Neural cell (in vitro differentiated cells): Measurements from ENCODE around the gene ITPKB. TPM values are rescaled to one million over a fixed set of nuclear protein-coding genes. Genes with fewer than 3 reads are reported as not detected.
"Not testable (repeated sequence)": the region's sequence is repeated elsewhere in the genome, so short reads cannot be mapped to it uniquely, and the experiment has no call there.

ENCODE experiments used
- H2AFZ ChIP-seq: fragments of 200-600, 300-800 bp; sonication (generic), shearing (Covaris generic); 2 replicates; pipeline ENCODE4 v1.6.0; 2014; ENCODE audit warnings: low read depth, mild to moderate bottlenecking, antibody characterized with exemption, low read length, moderate library complexity
- H3F3A ChIP-seq: fragments of 200-600 bp; shearing (Covaris generic); 2 replicates; pipeline ENCODE4 v1.6.1; 2016; ENCODE audit warnings: mild to moderate bottlenecking, moderate library complexity, mixed read lengths, antibody characterized with exemption, low read length; ENCODE audit not compliant: insufficient read depth, poor library complexity, severe bottlenecking
- H3K27ac ChIP-seq: fragments of 200-600, 300-800 bp; sonication (generic), shearing (Covaris generic); 2 replicates; pipeline ENCODE4 v1.5.1; 2014; ENCODE audit warnings: mild to moderate bottlenecking, low read length, moderate library complexity
- H3K27me3 ChIP-seq: fragments of 300-800, 200-600 bp; sonication (generic), shearing (Covaris generic); 2 replicates; pipeline ENCODE4 v1.6.0; 2014; ENCODE audit warnings: mild to moderate bottlenecking, low read depth, low read length, moderate library complexity; ENCODE audit not compliant: insufficient read depth
- H3K36me3 ChIP-seq: fragments of 300-800, 200-600 bp; sonication (generic), shearing (Covaris generic); 2 replicates; pipeline ENCODE4 v1.5.1; 2014; ENCODE audit warnings: mild to moderate bottlenecking, antibody characterized with exemption, low read length, moderate library complexity; ENCODE audit not compliant: insufficient read depth
- H3K4me2 ChIP-seq: fragments of 300-800, 200-600 bp; sonication (generic), shearing (Covaris generic); 2 replicates; pipeline ENCODE4 v1.6.0; 2014; ENCODE audit warnings: mild to moderate bottlenecking, low read length
- H3K4me3 ChIP-seq: fragments of 300-800, 200-600 bp; sonication (generic), shearing (Covaris generic); 2 replicates; pipeline ENCODE4 v1.5.1; 2014; ENCODE audit warnings: mild to moderate bottlenecking, low read length, moderate library complexity
- H3K79me2 ChIP-seq: fragments of 200-600 bp; shearing (Covaris generic); replicated peaks from 2 replicates; pipeline ENCODE4 v1.6.0; 2014; ENCODE audit warnings: mild to moderate bottlenecking, low read length, moderate library complexity; ENCODE audit not compliant: insufficient read depth
- H3K9ac ChIP-seq: fragments of 300-800, 200-600 bp; sonication (generic), shearing (Covaris generic); 2 replicates; pipeline ENCODE4 v1.6.1; 2016; ENCODE audit warnings: mild to moderate bottlenecking, low read length, mixed read lengths
- H3K9me2 ChIP-seq: fragments of 200-600 bp; shearing (Covaris generic); 2 replicates; pipeline ENCODE4 v1.6.1; 2016; ENCODE audit warnings: mild to moderate bottlenecking, low read length, mixed read lengths; ENCODE audit not compliant: insufficient read depth
- H3K9me3 ChIP-seq: fragments of 200-600, 300-800 bp; sonication (generic), shearing (Covaris generic); 2 replicates; pipeline ENCODE4 v1.6.1; 2016; ENCODE audit warnings: mild to moderate bottlenecking, mixed run types, low read length, moderate library complexity, mixed read lengths
- H4K20me1 ChIP-seq: fragments of 200-600 bp; shearing (Covaris generic); 2 replicates; pipeline ENCODE4 v1.6.1; 2016; ENCODE audit warnings: mild to moderate bottlenecking, mixed run types; ENCODE audit not compliant: insufficient read depth
- EP300 ChIP-seq: fragments of 450-650 bp; conservative IDR thresholded peaks from 2 replicates; pipeline ENCODE4 v1.6.1; 2014; ENCODE audit warnings: antibody characterized with exemption, mild to moderate bottlenecking, moderate library complexity; ENCODE audit not compliant: poor library complexity, severe bottlenecking
- EZH2 ChIP-seq: fragments of 200-600, 300-800 bp; shearing (Covaris generic), sonication (generic); IDR thresholded peaks from 2 replicates; pipeline ENCODE4 v1.6.1; 2014; ENCODE audit warnings: antibody characterized with exemption, low read length, borderline replicate concordance, mild to moderate bottlenecking; ENCODE audit not compliant: insufficient read depth, poor library complexity, severe bottlenecking
- MXI1 ChIP-seq: fragments of 450-650 bp; conservative IDR thresholded peaks from 2 replicates; pipeline ENCODE4 v1.6.1; 2014; ENCODE audit warnings: antibody characterized with exemption, mild to moderate bottlenecking; ENCODE audit not compliant: poor library complexity, severe bottlenecking
- POLR2AphosphoS5 ChIP-seq: IDR thresholded peaks from 2 replicates; pipeline ENCODE4 v1.6.1; 2012
- RAD21 ChIP-seq: fragments of 450-650 bp; conservative IDR thresholded peaks from 2 replicates; pipeline ENCODE4 v1.6.1; 2014; ENCODE audit warnings: antibody characterized with exemption, mild to moderate bottlenecking, moderate library complexity
- SMC3 ChIP-seq: fragments of 450-650 bp; conservative IDR thresholded peaks from 2 replicates; pipeline ENCODE4 v1.6.1; 2014; ENCODE audit warnings: antibody characterized with exemption, mild to moderate bottlenecking, moderate library complexity; ENCODE audit not compliant: poor library complexity
- TAF1 ChIP-seq: IDR thresholded peaks from 2 replicates; pipeline ENCODE4 v1.6.1; 2012; ENCODE audit warnings: low read depth
- polyA plus RNA-seq: library from polyadenylated mRNA; depleted of rRNA; stranded (reverse); fragments of >200 nt; gene quantifications from 2 replicates; pipeline ENCODE4 v1.2.3, GENCODE V29; 2014
- TF ChIP-seq, protein P1 (sequence below): IDR thresholded peaks from 2 replicates; pipeline ENCODE4 v1.6.1; 2012; ENCODE audit warnings: borderline replicate concordance
- TF ChIP-seq, protein P2 (sequence below): fragments of 450-650 bp; IDR thresholded peaks from 2 replicates; pipeline ENCODE4 v1.5.1; 2014; ENCODE audit warnings: antibody characterized with exemption, mild to moderate bottlenecking, moderate library complexity; ENCODE audit not compliant: poor library complexity, severe bottlenecking

ITPKB gene
- polyA plus RNA-seq, 1 donor from 2014 or later: 0.19 TPM

DNA sequence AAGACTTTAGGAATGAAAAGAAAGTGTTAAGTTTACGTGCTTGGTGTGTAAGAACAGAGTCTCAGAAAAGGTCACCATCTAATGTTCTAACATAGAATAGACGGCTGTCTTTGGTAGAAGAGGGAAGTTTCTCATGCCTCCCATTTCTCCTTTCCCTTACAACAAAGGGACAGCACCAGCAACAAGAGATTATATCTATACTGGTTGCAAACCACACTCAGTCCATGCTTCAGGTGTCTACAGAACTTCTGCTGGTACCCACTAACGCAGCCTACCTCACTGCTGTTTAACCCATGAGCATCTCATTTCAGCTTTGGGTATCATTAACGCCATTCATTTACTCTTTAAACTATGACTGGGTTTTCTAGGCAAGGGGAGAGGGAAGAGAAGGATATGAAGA lies 9.2 kb upstream of the ITPKB start:
- H3K9ac ChIP-seq: no peak overlapping the region
- no peak overlapping the region for H2AFZ ChIP-seq
- no peaks in the 10 kb centered on the region for H3K27me3 ChIP-seq
- H4K20me1 ChIP-seq: no peaks in the 10 kb centered on the region
- H3K36me3 ChIP-seq: no peaks in the 10 kb centered on the region
- no peak overlapping the region for H3K4me2 ChIP-seq
- H3K9me2 ChIP-seq: no peaks in the 10 kb centered on the region
- H3F3A ChIP-seq: no peaks in the 10 kb centered on the region
- no peak overlapping the region for H3K4me3 ChIP-seq
- no peaks in the 10 kb centered on the region for H3K79me2 ChIP-seq
- H3K9me3 ChIP-seq: no peaks in the 10 kb centered on the region
- TF ChIP-seq, protein P1, sequence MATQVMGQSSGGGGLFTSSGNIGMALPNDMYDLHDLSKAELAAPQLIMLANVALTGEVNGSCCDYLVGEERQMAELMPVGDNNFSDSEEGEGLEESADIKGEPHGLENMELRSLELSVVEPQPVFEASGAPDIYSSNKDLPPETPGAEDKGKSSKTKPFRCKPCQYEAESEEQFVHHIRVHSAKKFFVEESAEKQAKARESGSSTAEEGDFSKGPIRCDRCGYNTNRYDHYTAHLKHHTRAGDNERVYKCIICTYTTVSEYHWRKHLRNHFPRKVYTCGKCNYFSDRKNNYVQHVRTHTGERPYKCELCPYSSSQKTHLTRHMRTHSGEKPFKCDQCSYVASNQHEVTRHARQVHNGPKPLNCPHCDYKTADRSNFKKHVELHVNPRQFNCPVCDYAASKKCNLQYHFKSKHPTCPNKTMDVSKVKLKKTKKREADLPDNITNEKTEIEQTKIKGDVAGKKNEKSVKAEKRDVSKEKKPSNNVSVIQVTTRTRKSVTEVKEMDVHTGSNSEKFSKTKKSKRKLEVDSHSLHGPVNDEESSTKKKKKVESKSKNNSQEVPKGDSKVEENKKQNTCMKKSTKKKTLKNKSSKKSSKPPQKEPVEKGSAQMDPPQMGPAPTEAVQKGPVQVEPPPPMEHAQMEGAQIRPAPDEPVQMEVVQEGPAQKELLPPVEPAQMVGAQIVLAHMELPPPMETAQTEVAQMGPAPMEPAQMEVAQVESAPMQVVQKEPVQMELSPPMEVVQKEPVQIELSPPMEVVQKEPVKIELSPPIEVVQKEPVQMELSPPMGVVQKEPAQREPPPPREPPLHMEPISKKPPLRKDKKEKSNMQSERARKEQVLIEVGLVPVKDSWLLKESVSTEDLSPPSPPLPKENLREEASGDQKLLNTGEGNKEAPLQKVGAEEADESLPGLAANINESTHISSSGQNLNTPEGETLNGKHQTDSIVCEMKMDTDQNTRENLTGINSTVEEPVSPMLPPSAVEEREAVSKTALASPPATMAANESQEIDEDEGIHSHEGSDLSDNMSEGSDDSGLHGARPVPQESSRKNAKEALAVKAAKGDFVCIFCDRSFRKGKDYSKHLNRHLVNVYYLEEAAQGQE: no peak
- no peak for TF ChIP-seq RAD21
- no peak for TF ChIP-seq EP300
- no peak for TF ChIP-seq EZH2
- TF ChIP-seq TAF1: no peak
- TF ChIP-seq MXI1: no peak
- TF ChIP-seq, protein P2, sequence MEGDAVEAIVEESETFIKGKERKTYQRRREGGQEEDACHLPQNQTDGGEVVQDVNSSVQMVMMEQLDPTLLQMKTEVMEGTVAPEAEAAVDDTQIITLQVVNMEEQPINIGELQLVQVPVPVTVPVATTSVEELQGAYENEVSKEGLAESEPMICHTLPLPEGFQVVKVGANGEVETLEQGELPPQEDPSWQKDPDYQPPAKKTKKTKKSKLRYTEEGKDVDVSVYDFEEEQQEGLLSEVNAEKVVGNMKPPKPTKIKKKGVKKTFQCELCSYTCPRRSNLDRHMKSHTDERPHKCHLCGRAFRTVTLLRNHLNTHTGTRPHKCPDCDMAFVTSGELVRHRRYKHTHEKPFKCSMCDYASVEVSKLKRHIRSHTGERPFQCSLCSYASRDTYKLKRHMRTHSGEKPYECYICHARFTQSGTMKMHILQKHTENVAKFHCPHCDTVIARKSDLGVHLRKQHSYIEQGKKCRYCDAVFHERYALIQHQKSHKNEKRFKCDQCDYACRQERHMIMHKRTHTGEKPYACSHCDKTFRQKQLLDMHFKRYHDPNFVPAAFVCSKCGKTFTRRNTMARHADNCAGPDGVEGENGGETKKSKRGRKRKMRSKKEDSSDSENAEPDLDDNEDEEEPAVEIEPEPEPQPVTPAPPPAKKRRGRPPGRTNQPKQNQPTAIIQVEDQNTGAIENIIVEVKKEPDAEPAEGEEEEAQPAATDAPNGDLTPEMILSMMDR: no peak
- no peak for TF ChIP-seq SMC3
- no peak overlapping the region for H3K27ac ChIP-seq

DNA sequence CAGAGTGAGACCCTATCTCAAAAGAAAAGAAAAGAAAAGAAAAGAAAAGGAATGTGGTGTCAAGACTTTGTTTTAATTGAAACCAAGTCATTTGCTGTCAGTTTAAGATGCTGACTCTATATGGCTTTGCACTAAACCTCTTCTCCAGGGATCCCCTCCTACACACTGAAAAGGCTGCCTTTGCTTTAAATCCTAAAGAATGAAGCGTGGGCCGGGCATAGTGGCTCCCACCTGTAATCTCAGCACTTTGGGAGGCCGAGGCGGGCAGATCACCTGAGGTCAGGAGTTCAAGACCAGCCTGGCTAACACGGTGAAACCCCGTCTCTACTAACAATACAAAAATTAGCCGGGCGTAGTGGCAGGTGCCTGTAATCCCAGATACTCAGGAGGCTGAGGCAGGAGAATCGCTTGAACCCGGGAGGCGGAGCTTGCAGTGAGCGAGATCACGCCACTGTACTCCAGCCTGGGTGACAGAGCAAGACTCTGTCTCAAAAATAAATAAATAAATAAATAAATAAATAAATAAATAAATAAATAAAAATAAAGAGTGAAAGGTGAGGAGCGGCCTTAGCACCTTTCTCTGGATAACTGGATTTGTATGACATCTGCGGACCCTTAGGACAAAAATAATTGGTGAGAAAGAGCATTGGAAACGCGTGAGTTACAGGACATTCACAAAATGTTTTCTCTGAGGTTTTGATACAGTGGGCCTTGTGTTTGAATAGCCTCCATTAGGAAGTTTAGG lies 8.6 kb upstream of the ITPKB start:
- not testable (repeated sequence) for H3K36me3 ChIP-seq, H3K4me3 ChIP-seq, H3K9me2 ChIP-seq, H2AFZ ChIP-seq, H3F3A ChIP-seq, H4K20me1 ChIP-seq, H3K27me3 ChIP-seq, H3K9ac ChIP-seq, H3K4me2 ChIP-seq, H3K27ac ChIP-seq, H3K79me2 ChIP-seq, H3K9me3 ChIP-seq

DNA sequence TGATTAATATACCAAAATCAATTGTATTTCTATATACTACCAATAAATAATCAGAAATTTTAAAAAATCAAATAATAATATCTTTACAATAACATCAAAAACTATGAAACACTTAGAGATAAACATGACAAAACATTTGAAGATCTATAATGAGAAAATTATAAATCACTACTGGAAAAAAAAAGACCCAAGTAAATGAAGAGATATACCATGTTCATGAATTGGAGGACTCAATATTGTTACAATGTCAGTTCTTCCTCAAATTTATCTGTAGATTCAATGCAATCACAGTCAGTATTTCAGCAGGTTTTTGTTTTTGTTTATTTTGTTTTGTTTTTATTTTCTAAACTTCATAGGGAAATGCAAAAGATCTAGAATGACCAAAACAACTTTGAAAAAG lies 4.2 kb upstream of the ITPKB start:
- TF ChIP-seq EZH2 (no peak), RAD21 (no peak), SMC3 (no peak), EP300 (no peak), POLR2AphosphoS5 (no peak), TAF1 (no peak), MXI1 (no peak)
- TF ChIP-seq, protein P2: no peak
- TF ChIP-seq, protein P1: no peak
- no peaks in the 10 kb centered on the region for H4K20me1 ChIP-seq
- no peak overlapping the region for H3K4me3 ChIP-seq
- no peaks in the 10 kb centered on the region for H3F3A ChIP-seq
- H3K9me2 ChIP-seq: no peaks in the 10 kb centered on the region
- H3K36me3 ChIP-seq: no peaks in the 10 kb centered on the region
- H2AFZ ChIP-seq: no peak overlapping the region
- no peak overlapping the region for H3K4me2 ChIP-seq
- H3K27ac ChIP-seq: no peak overlapping the region
- peaks cover 20% of the 10 kb centered on the region for H3K27me3 ChIP-seq
- H3K9ac ChIP-seq: no peak overlapping the region
- no peaks in the 10 kb centered on the region for H3K9me3 ChIP-seq
- H3K79me2 ChIP-seq: no peaks in the 10 kb centered on the region
